Middle frontal gyrus (tissue), 1 donor: Measurements from ENCODE around the gene RD3L.
"Not testable (repeated sequence)": the region's sequence is repeated elsewhere in the genome, so short reads cannot be mapped to it uniquely, and the experiment has no call there.

Source experiments
- DNase-seq: peaks from one replicate; pipeline ENCODE4 v3.0.0-alpha.2; 2015; ENCODE audit warnings: low spot score; ENCODE audit errors: extremely low spot score

Gene RD3L

DNA sequence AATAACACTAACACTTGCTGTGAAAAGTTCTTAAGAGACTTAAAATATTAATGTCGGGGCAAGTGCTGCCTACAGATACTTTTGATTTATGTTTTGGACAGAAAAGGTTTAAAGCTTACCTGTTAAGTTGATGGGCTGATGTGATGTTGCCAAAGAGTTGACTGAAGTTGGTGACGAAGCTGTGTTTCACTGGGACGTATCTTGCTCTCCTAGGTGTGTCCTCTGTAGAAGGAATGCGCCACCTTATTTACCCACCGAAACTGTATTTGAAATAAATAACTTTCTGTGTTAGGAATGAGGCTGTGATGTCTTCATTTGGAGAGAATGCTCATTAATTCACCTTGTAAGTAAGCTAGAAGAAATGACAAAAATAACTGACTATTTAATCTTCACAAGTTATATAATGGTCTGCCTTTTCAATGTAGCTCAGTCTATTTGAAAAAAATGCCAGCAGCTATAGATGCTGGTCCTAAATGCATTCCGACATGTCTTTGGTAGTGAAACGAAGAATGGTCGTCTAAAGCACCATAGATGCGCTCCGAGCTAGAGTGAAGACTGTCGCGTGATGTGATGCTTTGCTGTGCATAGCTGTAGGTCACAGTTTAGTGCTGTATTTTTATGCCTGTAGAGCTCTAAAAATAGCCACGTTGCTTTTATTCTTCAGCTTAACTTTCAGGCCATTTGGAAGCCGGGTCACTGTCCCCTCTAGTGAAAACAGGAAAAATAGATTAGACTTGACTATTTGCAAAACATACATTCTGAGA is at the start of gene RD3L:
TSS of gene RD3L (minus strand) at position 557 of the 764 bp plus-strand sequence. CDS start 834 bp downstream, outside the sequence.
- no peak for DNase-seq

DNA sequence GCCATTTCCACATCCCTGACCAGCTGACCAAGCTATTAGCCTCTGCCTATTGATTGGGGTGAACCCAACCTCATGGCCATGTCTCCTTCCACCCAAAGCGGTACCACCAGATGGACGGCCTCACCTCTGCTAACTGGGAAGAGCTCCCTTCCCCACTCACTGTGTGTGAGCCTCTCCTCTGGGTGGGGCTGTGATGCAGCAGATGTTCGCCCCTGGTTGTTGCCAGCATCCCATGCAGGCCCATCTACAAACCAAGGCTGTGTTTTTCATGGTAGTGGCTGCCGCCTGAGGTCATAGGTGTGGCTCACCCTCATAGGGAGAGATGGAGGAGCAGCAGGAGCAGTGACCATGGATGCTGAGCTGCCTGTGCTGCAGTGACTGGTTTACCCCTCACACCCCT is 47.6 kb upstream of the RD3L start:
- no peak for DNase-seq

DNA sequence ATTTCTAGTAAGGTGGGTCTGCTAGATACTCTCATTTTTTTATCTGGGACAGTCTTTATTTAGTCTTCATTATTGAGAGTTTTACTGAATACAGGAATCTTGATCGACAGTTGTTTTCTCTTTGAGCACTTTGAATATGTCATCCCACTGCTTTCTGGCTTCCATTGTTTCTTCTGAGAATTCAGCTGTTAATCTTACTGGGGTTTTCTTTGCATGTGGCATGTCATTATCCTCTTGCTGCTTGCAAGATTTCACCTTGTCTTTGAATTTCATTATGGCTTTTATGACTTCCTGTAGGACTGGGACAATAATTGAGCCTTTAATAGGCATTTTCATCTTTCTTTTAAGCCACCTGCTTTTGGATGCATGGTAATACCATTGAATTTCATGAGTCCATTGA is 46.7 kb upstream of the RD3L start:
- no peak for DNase-seq

DNA sequence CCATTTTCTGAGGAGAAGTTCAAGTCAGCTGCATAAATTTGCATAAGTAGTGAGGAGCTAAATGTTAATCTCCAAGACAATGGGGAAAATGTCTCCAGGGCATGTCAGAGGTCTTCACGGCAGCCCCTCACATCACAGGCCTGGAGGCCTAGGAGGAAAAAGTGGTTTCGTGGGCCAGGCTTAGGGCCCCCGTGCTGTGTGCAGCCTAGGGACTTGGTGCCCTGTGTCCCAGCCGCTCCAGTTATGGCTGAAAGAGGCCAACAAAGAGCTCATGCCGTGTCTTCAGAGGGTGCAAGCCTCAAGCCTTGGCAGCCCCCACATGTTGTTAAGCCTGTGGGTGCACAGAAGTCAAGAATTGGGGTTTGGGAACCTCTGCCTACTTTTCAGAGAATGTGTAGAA is 41.9 kb upstream of the RD3L start:
- DNase-seq: no peak

DNA sequence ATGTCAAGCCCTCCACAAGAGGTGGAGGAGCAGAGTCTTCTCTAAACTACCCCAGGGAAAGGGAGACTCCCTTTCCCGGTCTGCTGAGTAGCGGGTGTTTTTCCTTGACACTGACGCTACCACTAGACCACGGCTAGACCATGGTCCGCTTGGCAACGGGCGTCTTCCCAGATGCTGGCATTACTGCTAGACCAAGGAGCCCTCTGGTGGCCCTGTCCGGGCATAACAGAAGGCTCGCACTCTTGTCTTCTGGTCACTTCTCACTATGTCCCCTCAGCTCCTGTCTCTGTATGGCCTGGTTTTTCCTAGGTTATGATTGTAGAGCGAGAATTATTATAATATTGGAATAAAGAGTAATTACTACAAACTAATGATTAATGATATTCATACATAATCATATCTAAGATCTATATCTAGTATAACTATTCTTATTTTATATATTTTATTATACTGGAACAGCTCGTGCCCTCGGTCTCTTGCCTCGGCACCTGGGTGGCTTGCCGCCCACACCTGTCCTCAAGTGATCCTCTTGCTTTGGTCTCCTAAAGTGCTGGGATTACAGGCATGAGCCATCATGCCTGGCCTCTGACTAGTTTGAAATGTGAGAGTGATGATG is 38.4 kb upstream of the RD3L start:
- not testable (repeated sequence) for DNase-seq

DNA sequence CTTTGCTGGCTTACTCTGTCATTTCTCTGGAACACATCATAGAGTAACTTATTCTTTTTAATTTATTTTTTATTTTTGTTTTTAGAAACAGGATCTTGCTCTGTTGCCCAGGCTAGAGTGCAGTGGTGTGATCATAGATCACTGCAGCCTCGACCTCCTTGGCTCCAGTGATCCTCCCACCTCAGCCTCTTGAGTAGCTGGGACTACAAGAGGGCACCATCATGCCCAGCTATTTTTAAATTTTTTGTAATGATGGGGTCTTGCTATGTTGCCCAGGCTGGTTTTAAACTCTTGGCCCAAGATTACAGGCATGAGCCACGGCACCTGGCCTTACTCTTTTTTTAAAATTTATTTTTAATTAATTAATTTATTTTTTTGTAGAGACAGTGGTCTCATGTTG is 32.2 kb upstream of the RD3L start:
- DNase-seq: no peak

DNA sequence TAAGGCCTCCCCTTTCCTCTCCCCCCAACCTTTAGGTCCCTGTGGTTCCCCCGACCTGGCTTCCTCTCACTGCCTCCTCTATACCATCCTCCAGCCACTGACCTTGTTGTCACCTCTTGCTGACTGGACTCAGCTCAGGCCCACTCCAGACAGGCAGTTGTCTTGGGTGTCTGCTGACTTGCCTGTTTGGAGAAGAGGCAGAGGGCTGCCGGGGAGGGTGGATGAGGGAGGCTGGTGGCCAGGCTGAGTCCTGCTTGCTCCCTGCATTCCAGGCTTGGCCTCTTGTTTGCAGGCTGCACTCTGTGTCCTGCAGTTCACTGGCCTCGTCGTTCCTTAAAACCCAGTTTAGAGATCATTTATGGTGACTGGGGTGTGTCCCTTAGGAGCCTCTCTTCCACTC is 31.0 kb upstream of the RD3L start:
- no peak for DNase-seq

DNA sequence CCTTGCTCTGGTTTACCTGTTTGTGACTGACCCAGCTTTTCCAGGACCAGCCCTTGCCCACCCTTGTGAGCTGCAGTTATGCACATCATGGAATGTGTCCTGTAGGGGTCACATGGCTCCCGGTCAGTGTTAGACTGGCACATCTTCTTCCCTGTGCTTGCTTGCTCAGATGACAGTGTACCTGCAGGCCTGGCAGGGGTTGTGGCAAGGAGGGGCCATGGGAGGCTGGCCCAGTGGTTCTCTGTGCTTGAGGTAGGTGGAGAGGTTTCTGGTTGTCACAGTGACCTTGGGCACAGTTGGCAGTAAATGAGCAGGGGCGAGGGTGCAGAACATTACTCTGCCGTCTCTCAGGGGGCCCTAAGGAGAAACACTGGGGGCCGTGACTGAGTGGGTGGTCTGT is 27.6 kb upstream of the RD3L start:
- DNase-seq: no peak

DNA sequence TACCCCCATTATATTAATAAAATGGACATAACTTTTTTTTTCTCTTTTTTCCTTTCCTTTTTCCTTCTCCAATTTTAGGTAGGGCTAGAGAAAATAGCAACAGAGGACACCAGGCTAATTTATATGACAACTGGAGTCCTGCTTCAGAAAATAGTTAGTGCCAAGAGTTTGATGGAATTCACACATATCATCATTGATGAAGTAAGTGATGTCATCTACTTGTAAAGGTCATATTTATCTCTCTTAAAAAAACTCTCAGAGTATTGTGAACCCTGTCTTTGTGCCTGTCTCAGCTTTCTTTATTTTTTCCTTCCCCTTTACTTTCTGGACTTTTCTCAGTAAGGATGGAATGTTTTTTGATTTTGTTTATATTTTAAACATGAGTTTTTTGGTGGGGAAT is 24.3 kb upstream of the RD3L start:
- no peak for DNase-seq

DNA sequence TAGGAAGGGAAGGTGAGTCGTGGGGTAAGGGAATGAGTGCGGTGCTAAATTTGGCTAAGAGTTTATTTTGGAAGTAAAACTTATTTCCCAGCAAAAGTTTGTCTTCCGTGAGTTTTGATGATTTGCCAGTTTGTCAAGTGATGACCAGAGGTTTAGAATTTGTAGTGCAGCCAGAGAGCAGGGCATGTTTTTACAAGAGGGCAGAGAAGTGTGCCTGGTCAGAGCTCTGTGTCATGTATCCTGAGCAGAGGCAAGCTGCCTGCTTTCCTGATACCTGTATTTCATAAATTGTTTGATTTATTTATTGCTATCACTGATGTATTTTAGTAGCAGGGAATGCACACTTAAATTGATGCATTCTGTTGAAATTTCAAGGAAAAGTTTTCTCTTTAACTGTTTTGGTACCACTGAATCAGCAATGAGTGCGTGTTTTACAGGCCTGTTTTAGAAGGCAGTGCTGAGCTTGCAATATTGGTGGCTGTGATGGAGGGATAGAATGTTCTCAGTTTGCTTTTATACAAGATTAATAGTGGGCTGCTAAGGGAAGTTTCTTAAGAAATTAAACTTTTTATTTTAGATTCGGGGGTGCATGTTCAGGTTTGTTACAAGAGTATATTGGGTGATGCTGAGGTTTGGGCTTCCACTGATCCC is 19.7 kb upstream of the RD3L start:
- DNase-seq: no peak

DNA sequence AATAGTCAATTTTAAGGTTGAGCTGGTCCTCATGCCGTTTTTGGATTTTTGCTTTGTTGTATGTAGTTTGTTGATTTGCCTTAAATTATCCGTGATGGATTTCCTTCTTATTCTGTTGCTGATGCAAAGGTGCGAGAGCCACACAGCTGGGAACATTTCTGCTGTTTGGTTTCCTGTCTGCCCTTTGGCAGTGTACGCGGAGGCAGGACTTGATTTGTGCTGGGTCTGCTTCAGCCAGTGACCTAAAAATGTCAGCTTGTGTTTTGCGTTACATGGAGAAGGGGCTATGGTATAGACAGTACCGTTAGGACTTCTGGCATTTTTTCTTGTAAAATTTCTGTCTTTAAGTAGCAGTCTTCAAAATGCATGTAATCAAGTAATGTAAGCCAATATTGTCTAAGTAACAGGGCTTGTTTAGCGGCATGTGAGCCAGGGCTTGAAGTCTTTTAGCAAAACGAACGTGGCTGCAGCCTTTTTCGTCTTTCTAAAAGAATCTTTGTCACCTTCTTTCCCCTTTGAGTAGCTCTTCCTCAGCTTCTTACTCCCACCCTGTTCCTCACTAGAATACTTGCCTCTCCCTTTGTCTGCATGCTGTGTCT is 18.2 kb upstream of the RD3L start:
- no peak for DNase-seq

DNA sequence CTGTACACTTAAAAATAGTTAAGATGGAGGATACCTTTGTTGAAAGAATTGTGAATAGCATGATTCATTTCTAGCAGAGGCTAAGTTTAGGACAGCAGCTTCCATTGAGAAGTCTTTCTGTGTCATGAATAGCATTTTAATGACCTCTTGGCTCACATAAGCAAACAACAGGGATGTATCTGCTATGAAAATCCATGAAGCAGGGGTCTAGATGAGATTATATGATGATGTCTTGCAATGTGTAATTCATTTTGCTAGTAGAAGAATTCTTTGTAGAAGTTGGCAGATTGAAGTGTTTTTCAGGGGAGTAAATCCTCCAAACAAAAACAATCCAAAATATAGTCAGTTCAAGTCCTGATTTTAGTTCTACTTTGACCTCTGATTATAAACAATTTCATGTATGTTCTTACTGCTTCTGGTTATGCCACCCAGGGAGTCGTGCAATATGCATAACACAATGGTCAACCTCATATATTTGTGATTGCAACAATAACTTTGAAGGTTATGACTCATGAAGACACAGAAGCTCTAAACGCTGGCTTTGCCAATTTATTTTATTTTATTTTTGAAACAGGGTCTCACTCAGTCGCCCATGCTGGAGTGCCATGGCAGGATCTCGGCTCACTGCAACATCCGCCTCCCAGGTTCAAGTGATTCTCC is 6.9 kb upstream of the RD3L start:
- no peak for DNase-seq

DNA sequence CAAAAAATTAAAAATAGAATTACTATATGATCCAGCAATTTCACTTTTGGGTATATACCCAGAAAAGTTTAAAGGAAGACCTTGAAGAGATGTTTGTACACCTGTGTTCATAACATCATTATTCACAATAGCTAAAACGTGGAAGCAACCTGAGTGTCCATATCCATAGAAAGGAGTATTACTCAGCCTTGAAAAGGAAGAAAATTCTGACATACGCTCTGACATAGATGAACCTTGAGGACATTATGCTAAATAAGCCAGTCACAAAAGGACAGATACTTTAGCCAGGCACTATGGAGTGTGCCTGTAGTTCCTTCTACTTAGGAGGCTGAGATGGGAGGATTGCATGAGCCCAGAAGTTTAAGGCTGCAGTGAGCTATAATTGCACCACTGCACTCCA is 6.1 kb upstream of the RD3L start:
- no peak for DNase-seq

DNA sequence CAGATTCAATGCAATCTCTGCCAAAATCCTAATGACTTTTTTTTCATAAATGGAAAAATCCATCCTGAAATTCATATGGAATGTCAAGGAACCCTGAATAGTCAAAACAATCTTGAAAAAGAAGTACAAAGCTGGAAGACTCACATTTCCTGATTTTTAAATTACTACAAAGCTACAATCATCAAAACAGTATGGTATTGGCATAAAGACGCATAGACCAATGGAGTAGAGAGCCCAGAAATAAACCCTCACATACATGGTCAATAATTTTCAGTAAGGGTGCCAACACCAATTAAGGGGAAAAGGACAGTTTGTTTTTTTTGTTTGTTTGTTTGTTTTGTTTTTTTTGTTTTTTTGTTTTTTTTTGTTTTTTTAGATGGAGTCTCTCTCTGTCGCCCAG is 4.6 kb upstream of the RD3L start:
- no peak for DNase-seq

DNA sequence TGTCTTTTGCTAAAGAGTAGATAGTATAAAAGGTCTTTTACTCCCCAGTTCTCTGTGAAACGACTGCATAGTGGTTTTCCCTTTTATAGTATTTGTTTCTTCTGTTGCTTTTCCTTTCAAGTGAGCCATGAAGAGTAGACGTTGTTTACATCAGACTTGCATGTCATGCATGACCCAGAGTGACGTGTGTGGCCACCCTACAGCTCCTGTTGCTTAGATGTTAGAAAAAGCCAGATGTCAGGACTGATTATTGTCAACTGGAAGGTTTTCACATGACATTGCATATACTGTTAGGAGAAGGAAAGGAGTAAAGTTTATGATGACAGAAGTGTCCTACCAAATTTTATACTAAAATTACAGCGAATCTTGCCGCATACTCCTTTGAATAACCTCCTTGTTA is 1.3 kb upstream of the RD3L start:
- no peak for DNase-seq

DNA sequence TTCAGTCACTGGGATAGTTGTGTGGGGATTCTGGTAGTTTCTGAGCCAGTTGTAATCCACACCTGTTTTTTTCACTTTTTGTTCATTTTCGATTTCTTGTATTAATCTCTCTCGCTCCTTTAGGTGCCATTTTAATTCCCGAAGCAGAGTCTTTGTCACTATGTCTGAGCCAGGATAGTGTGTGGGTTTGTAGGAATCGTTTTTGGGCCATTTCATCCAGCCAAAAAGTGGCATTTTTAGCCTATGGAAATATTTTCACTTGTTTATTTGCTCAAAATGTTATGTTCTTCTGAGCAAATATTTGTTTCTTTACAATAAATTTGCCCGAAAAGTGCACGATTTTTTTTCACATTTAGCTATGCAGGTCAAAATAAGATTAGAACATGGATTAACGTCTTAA is 867 bp downstream of the RD3L start:
- no peak for DNase-seq

DNA sequence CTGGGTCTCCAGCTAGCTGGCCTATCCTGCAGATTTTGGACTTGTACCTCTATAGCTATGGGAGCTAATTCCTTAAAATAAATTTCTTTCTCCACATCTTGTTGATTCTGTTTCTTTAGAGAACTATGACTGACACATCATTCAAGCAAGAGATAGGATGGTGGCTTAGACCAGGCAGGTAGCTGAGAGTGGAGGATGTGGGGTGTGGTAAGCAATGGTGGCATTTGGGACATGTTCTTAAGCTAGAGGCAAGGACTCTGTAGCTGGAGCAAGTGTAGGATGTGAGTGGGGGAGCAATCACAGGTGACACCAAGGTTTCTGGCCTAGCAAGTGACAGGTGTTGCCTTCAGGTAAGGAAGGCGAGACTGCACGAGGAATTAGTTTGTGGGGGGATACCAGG is 7.2 kb downstream of the RD3L start:
- no peak for DNase-seq

DNA sequence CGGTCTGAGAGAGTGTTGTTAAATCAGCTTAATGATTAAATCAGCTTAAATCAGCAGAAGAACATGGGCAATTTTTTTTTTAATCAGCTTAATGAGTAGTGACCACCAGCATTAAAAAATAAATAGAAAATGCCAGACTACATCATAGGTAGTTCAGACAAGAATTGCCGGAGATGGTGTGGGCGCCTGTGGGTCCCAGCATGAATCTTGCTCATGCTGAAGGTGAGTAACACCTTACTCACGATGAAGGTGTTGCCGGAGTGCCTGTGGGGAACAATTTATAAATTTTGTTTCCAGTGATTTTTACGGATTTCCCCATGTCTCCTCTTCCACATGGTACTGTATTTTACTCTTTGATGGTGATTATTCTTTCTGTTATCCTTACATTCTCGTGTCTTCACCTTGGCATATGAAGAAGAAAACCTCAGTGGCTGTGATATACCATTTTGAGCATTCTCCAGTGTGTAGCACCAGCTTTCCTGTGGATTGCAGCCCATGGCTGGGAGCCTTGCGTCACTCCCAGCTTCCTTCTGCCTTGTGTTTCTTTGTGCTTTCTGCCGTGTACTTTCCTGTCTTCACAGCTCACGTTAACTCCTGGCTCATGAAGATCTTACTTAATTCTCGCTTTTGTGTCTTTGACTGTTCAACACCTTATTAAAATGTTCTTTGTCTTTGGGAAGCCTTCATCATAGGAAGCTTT is 9.4 kb downstream of the RD3L start:
- DNase-seq: no peak

DNA sequence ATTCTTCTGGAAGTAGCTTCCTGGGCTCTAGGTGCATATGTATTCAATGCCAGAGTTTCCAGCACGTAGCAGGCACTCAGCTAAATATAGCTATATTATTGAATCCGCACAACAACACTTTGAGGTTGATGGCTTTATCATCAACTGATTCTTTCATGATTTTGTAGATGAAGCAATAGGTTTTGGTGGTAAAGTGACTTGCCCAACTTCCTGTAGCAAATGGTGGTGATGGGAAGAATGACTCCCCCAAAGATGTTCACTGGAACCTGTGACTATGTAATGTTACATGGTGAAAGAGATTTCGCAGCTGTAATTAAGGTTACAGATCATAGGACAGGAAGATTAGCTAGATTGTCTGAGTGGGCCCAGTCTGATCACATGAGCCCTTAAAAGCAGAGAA is 10.9 kb downstream of the RD3L start:
- DNase-seq: no peak

DNA sequence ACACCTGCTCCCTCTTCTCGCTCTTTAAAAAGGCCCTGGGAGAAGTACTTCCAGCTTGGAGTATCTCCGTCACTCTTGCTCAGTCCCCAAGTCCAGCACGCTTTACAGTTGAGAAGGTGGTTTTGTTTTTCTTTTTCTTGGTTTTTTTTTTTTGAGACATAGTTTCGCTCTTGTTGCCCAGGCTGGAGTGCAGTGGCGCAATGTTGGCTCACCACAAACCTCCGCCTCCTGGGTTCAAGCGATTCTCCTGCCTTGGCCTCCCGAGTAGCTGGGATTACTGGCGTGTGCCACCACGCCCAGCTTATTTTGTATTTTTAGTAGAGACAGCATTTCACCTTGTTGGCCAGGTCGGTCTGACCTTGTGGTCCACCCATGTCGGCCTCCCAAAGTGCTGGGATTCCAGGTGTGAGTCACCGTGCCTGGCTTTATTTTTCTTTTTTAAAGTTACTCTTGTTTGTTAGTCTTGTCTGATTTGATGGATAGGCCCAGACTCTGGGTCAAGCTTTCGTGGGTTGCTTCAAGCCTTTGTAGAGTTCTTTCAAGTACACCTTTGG is 12.2 kb downstream of the RD3L start:
- no peak for DNase-seq
